Ovary (tissue), 9 donors: ENCODE measurements around the gene SLC25A27. TPM values are rescaled to one million over a fixed set of nuclear protein-coding genes. Genes with fewer than 3 reads are reported as not detected.

Source experiments
- DNase-seq, 5 donors: peaks; one replicate each; pipeline ENCODE4 v3.0.0-alpha.2; 2019 to 2020
- H3K27ac ChIP-seq, 2 donors: fragments of 200-600 bp; one replicate each; pipeline versions ENCODE4 v1.5.1 to v1.8.0; 2019 to 2022
- H3K27me3 ChIP-seq: fragments of 200-600 bp; one replicate; pipeline ENCODE4 v1.8.0; 2022
- H3K36me3 ChIP-seq: fragments of 200-600 bp; sonication (generic); one replicate; pipeline ENCODE4 v1.5.1; 2019
- H3K4me1 ChIP-seq: one replicate; pipeline ENCODE4 v1.8.1; 2013; ENCODE audit warnings: mild to moderate bottlenecking, moderate library complexity; ENCODE audit not compliant: insufficient read depth
- H3K4me3 ChIP-seq: fragments of 200-600 bp; sonication (generic); one replicate; pipeline ENCODE4 v1.5.1; 2017
- H3K9me3 ChIP-seq, 2 donors: fragments of 200-600 bp in 1 of 2; sonication (generic) in 1 of 2; one replicate each; pipeline versions ENCODE4 v1.5.1 to v1.8.1; 2013 to 2019; ENCODE audit warnings: mild to moderate bottlenecking in 1 of 2, moderate library complexity in 1 of 2
- CTCF ChIP-seq, 3 donors: fragments of 450-650 bp in 2 of 3; fragments of 200-600 bp in 1 of 3; IDR thresholded peaks; one replicate each; pipeline versions ENCODE4 v1.5.1 to v1.8.0; 2016 to 2022; ENCODE audit warnings: antibody characterized with exemption in 3 of 3, mild to moderate bottlenecking in 1 of 3
- EP300 ChIP-seq: sonication (generic); formaldehyde crosslinking; IDR thresholded peaks from one replicate; pipeline ENCODE4 v1.6.1; 2017; ENCODE audit warnings: antibody characterized with exemption
- POLR2A ChIP-seq: fragments of 450-650 bp; IDR thresholded peaks from one replicate; pipeline ENCODE4 v1.6.1; 2017; ENCODE audit warnings: antibody characterized with exemption, mild to moderate bottlenecking, moderate library complexity
- WGBS, 3 donors: extraction: QIAGEN DNeasy Blood & Tissue Kit in 1 of 3; methylation state at CpG; one replicate each; pipeline versions ENCODE4 v1.1.5 to v1.1.7; 2013 to 2017; 5-methylcytosine and 5-hydroxymethylcytosine counted together
- intact Hi-C, 4 donors: fragments of 100-400 bp; cut with DNase I; formaldehyde crosslinking; loops; one replicate each; pipeline versions ENCODE4 v1.11.0 to v1.15.1; 2022 to 2023
- polyA plus RNA-seq, 2 donors: library from polyadenylated mRNA; stranded (reverse); fragments of 200-250 nt in 1 of 2; fragments of 350-450 nt in 1 of 2; fragmentation: Illumina TruSeq in 1 of 2; extraction: RNeasy Lipid Tissue Mini Kit (QIAGEN cat#74804) in 1 of 2; gene quantifications; one replicate each; pipeline ENCODE4 v1.2.3, GENCODE V29; 2013 to 2014
- total RNA-seq, 7 donors: library from RNA; depleted of rRNA in 2 of 7; stranded (reverse); fragments of >200 nt in 2 of 7; fragmentation: NEBNext Ultra II Directional in 3 of 7; extraction: Animal tissue kit (Norgen Biotek cat#: 25700) in 3 of 7; gene quantifications; one replicate each; pipeline versions ENCODE4 v1.1.0 to v1.2.4, GENCODE V29; 2016 to 2023
- donor health status: DM: no; HTN: no; CAD: no; lungs with moderate emphysema.
- donor health status: DM: no; HTN: no; CAD: no.
- donor health status: Bipolar disorder and iron deficiency.
- donor health status: DM: yes; HTN: yes; CAD: no.
- donor health status: DM: no; HTN: no; CAD: no.
- donor health status: DM: yes; HTN: yes; CAD: no.

The SLC25A27 gene
- total and polyA plus RNA-seq, 9 donors = 21.0 to 56.9 (median 37.0) TPM

- no peaks in the 10 kb centered on the region for H3K36me3 ChIP-seq
- no peaks in the 10 kb centered on the region for H3K27me3 ChIP-seq
- H3K9me3 ChIP-seq = no peaks in the 10 kb centered on the region
- peaks cover 4% of the 10 kb centered on the region for H3K4me1 ChIP-seq
- H3K27ac ChIP-seq = peak overlapping the region in 1 of 2 donors; percentile 87
- TF ChIP-seq CTCF (IDR thresholded peaks at IDR 0.05) = no peak
- no peak for TF ChIP-seq POLR2A
- TF ChIP-seq EP300 = no peak
- peak overlapping the region; percentile 97 for H3K4me3 ChIP-seq
- no peak for DNase-seq
- 2 to 9% (median 4%) methylated on average over 8 of the region's 8 CpGs for WGBS, 3 donors
- intact Hi-C loops = no loop called here
These were observed 959 bp upstream of the SLC25A27 start for GRCh38 chr6:46651816-46652215.

- intact Hi-C loops = no loop called here
- WGBS, 3 donors = 1 to 2% (median 1%) methylated on average over 6 of the region's 6 CpGs
- TF ChIP-seq CTCF (IDR thresholded peaks at IDR 0.05) (no peak), EP300 (no peak), POLR2A (no peak)
These were observed 558 bp upstream of the SLC25A27 start for GRCh38 chr6:46652232-46652602.

GRCh38 chr6:46653439-46654195 is 842 bp downstream of the SLC25A27 start:
- 17 to 23% (median 18%) methylated on average over 10 of the region's 10 CpGs for WGBS, 3 donors
- TF ChIP-seq POLR2A (no peak), CTCF (IDR thresholded peaks at IDR 0.05) (no peak), EP300 (no peak)
- H3K27ac ChIP-seq = peak overlapping the region; percentile 57 to 87
- H3K36me3 ChIP-seq = no peaks in the 10 kb centered on the region
- H3K9me3 ChIP-seq = no peaks in the 10 kb centered on the region
- H3K27me3 ChIP-seq = no peaks in the 10 kb centered on the region
- intact Hi-C loops = no loop called here
- peak overlapping the region; percentile 97 for H3K4me3 ChIP-seq
- H3K4me1 ChIP-seq = peaks cover 4% of the 10 kb centered on the region
- no peak for DNase-seq

More at GRCh38 chr6:46652232-46652602, 558 bp upstream of the SLC25A27 start:
- Histone ChIP-seq H3K36me3 (no peaks in the 10 kb centered on the region), H3K27me3 (no peaks in the 10 kb centered on the region), H3K9me3 (no peaks in the 10 kb centered on the region), H3K4me1 (peaks cover 4% of the 10 kb centered on the region), H3K4me3 (peak overlapping the region; percentile 97), H3K27ac (peak overlapping the region; percentile 2 to 87)
- no peak for DNase-seq

GRCh38 chr6:46655803-46656202 is 3.0 kb downstream of the SLC25A27 start:
- Histone ChIP-seq H3K4me3 (no peak overlapping the region), H3K9me3 (no peaks in the 10 kb centered on the region), H3K36me3 (no peaks in the 10 kb centered on the region), H3K27me3 (no peaks in the 10 kb centered on the region), H3K27ac (no peak overlapping the region), H3K4me1 (no peaks in the 10 kb centered on the region)
- DNase-seq = no peak
- TF ChIP-seq CTCF (IDR thresholded peaks at IDR 0.05) = no peak
- TF ChIP-seq EP300 = no peak
- TF ChIP-seq POLR2A = no peak
- WGBS, 3 donors = 82 to 89% (median 88%) methylated on average over 6 of the region's 6 CpGs
- intact Hi-C loops = no loop called here
